ENCODE results near the gene C19orf47.

C19orf47 gene, protein sequence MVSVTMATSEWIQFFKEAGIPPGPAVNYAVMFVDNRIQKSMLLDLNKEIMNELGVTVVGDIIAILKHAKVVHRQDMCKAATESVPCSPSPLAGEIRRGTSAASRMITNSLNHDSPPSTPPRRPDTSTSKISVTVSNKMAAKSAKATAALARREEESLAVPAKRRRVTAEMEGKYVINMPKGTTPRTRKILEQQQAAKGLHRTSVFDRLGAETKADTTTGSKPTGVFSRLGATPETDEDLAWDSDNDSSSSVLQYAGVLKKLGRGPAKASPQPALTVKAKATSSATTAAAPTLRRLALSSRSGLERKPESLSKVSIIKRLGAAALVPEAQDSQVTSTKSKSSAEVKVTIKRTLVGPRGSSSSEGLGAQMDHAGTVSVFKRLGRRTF

DNA sequence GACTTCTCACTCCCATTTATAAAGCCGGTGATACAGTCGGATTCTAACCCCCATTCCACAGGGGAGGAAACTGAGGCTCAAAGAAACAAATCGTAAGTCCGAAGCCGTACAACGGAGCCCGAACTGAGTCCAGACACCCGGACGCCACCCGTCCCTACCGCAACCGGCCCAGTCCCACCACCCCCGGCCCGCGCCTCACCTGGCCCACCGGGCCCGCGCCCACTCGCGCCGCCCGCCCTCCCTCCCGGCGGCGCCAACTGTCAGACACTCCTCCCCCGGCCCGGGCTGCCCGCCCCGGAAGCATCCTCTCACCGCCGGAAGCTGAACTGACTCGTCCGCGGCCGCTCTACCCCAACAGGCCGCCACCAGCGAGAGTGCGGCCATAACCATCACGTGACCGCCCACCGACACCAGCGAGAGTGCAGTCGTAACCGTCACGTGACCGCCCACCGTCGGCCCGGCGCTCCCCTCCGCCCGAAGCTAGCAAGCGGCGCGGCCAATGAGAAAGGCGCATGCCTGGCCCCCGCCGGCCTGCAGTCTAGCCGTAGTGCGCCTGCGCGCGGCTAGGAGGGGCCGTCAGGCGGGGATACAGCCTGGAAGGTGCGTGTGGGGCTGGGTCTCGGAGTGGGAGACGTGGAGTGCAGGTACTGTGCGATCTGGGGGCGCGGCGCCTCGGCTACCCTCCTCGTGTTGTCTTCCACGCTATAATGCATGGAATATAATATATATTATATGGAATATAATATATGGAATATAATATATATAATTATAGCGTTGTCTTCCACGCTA lies at the start of gene C19orf47, which contains the start of gene PLD3:
TSS of gene C19orf47 (minus strand) at position 273 of the 789 bp plus-strand sequence. CDS start 6,540 bp downstream, outside the sequence.
TSS of gene PLD3 (plus strand) at position 571 of the 789 bp plus-strand sequence. CDS start 17,789 bp downstream, outside the sequence.
- DNase-seq: peak; percentile 99

DNA sequence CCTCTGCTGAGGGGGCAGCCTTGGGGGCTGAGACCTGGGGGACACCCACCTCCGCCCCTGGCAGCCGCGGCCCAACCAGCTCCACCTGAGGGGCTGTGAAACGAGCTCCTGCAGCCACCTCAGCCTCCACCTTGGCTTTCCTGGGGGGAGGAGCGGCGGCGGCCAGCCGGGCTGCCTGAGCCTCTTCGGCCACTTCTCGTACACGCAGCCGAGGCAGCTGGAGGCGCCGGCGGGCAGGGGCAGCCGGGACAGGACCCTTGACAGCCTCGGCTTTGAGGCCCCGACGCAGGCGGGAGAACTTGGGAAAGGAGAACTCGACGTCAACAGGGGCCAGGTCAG lies 49.3 kb upstream of the C19orf47 start:
- DNase-seq: no peak

DNA sequence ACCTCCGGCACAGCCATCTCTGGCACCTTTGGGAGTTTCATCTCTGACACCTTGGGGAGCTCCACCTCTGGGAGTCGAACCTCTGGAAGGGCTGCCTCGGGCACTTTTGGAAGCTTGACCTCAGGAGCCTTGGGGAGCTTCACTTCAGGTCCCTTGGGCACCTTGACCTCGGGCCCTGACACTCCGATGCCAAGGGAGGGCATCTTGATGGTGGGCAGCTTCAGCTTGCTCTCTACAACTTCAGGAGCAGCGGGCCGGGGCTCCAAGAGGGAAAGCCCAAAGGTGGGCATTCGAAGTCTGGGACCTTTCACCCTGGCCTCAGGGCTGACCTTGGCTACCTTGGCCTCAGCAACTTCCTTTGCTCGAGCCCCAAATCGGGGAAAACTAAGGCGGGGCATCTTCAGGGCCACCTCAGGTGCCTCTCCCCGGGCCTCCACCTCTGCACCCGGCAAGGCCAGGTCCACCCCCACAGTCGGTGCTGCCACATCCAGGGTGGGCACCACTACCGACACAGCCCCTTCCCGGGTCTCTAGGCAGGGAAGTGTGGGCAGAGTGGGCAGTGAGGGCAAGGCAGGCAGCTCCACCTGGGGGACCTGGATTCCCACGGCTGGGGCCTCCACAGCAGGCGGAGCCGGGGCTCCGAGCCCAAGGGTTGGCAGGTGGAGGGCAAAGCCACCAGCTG lies 48.8 kb upstream of the C19orf47 start:
- DNase-seq: no peak

DNA sequence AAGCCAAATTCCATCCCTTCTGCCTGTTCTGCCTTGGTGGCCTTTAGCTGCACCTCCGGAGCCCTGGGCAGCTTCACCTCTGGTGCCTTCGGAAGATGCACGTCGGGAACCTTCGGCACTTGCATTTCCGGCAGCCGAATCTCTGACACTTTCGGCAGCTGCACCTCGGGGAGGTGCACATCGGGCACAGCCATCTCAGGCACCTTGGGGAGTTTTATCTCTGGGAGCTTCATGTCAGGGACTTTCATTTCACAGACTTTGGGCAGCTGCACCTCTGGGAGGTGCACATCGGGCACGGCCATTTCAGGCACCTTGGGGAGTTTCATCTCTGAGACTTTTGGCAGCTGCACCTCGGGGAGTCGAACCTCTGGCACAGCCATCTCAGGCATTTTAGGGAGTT lies 47.8 kb upstream of the C19orf47 start:
- DNase-seq: no peak

DNA sequence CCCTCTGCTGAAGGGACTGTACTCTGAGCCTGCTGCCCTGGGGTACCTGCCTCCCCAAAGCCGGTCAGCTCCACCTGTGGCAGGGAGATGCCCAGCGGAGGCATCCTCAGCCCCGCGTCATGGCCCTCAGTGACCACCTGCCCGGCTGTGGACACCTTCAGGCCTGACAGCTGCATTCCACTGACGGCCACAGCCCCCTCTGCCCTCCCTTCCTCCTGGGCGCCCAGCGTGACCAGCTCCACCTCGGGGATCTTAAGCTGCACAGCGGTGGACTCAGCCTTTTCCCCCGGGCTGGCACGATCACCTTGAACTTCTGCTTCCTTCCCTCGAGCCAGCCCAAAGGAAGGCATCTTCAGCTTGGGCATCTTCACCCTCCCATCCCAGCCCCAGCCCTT lies 46.6 kb upstream of the C19orf47 start:
- DNase-seq: no peak

DNA sequence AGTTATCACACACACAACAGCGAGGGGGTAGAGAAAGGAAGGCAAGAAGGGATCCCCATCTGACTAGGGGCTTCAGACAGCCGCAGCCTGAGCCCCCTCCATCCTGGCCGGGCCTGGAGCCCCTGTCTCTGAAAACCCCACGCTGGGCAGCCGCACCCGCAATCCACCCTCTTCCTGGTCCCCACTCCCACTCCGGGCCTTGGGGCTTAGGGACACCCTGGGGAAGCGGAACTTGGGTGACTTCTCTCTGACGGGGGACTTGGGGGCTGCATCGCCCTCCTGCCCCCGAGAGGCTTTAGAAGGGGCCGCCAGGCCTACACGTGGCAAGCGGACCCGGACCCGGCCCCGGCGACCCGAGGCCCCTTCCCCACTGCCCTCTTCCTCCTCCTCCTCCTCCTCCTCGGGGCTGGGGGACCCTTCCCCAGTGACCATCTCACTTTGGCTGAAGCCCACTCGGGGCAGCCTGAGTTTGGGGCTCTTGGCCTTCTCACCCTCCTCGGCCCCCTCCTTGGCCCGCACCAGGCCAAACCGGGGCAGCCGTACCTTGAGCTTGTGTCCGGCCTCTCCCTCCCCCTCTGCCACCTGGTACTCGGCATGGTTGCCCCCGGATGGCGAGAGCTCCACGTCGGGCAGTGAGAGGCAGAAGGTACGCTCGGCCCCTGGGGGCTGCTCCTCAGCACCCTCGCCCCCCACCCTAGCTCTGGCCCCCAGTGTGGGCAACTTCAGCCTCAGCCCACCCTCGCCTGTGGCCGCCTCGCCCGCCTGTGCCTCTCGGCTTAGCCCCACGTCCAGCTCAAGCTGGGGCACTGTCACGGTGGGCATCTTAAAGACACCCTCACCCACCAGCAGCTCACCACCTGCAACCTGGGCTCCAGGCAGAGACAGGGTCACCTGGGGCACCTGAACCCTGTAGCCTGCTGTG lies 46.0 kb upstream of the C19orf47 start:
- DNase-seq: no peak

DNA sequence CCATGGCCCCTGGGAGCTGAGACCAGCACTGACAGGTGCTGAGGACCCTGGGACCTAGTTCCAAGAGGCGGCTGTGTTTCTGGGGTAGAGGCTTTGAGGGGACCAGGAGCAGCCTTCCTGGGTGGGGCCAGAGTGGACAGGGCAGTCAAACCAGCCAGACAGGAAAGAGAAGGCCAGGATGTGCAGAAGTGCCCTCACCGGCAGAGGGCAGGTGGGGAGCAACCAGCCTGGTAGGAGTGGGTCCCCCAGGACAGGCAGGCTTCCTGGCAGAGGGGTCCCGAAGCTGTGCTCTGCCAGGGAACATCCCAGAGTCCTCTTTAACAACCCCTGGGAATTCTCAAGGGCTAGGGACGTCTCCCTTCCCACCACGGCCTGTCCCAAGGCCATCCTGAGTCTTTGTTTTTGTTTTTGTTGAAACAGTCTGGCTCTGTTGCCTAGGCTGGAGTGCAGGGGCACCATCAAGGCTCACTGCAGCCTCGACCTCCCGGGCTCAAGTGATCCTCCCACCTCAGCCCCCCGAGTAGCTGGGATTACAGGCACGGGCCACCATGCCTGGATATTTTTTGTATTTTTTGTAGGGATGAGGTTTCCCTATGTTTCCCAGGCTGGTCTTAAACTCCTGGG lies 44.8 kb upstream of the C19orf47 start:
- DNase-seq: no peak

DNA sequence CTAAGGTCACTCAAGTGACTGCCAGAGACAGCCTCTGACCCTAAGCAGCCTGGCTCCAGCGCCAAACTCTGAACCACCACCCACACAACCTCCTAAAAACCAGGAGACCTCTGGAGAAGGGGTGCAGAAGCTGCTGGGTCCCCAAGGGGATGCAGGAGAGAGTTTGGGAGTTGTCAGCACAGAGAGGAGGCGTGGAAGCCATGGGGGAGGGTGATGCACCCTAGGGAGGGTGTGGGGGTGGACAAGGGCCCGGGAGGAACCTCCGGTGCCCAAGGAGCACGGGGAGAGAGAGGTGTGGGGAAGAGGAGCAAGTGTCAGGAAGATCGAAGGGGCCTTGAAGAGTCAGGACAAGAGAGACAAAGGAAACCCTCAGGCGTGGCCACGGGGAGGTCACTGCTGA lies 43.9 kb upstream of the C19orf47 start:
- DNase-seq: no peak

DNA sequence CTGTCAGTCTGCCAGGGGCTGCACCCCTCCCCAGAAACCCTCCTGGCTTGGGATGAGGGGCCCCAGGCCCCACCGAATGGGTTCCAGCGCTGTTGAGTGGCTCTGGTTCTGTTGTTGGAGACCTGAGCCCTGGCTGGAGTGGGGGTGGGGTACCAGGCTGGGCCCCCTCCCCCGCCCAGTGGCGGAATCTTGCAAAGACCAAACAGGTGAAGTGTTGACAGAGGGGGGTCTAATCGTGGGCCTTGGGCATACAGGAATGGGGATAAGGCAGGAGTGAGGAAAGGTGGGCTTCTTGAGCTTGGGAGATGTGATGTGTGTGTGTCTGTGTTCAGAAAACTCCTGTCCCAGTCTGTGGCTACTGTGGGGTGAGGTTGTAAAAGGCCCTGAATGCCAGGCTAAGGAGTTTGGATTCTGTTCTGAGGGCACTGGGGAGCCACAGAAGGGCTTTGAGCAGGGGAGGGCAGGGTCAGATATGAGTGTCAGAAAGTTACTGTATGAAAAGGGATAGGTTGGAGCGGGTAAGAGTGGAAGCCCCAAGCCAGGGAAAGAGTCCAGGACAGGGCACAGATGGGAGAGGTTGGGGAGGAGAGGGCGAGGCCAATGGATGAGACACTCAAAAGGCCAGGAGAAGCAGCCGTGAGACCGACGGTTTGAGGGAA lies 42.0 kb upstream of the C19orf47 start, which contains the start of gene HIPK4:
TSS of gene HIPK4 (minus strand) at position 98 of the 659 bp plus-strand sequence. CDS start 279 bp downstream, outside the sequence.
- no peak for DNase-seq

DNA sequence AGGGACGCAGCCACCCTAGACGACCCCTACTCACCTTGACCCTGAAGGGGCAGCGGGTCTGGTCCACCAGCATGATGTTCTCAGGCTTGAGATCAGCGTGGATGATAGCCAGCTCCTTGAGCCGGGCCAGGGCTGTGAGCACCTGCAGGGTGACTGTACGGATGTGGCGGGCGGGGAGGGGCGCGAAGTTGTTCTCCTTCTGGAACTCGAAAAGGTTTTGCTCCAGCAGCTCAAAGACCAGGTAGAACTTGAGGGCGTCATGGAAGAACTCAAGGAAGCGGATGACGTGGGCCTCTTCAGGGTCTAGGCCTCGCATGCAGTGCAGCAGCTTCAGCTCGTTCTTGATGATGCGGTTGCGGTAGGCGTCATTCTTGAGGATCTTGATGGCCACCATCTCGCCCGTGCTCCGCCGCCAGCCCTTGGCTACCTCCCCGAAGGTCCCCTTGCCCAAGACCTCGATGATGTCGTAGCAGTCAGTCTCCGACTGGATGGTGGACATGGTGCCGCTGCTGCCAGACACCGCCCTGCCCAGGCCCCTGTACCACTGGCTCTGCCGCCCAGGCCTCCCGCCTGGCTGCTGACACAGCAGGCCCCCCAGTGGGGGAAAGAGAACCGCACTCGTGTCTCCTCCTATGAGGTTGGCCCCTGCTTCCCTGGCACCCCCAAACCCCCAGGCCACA lies 41.3 kb upstream of the C19orf47 start:
- DNase-seq: no peak

DNA sequence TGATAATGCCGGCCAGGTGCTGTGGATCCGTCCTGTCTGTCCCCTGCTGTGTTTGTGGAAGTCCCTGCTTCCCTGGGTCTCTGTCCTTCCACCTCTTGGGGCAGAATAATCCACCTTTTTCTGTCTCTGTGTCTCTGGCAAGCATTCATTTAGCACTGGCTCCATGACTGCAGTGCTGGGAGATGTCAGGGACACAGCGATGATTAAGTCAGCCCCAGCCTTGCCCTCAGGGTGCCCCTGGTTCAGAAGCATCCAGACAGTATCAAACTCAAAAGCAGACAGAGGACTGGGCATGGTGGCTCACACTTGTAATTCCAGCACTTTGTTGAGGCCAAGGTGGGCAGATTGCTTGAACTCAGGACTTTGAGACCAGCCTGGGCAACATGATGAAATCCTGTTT lies 40.3 kb upstream of the C19orf47 start:
- no peak for DNase-seq

DNA sequence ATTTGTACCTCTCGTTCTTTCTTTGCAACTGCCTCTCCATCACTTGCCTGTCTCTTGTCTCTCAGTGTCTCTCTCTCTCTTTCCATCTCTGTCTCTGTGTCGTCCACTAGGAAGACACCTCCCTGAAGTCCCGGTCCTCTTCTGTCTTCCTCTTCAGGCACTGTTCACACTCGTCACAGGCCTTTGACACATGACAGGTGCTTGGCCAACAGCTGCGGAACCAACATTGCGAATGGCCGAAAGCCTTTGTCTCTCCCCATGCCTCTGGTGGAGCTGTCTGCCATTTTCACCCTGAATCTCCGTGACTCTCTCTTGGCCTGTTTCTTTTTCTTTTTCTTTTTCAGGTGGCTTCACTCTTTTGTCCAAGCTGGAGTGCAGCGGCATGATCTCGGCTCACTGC lies 39.0 kb upstream of the C19orf47 start:
- DNase-seq: no peak

DNA sequence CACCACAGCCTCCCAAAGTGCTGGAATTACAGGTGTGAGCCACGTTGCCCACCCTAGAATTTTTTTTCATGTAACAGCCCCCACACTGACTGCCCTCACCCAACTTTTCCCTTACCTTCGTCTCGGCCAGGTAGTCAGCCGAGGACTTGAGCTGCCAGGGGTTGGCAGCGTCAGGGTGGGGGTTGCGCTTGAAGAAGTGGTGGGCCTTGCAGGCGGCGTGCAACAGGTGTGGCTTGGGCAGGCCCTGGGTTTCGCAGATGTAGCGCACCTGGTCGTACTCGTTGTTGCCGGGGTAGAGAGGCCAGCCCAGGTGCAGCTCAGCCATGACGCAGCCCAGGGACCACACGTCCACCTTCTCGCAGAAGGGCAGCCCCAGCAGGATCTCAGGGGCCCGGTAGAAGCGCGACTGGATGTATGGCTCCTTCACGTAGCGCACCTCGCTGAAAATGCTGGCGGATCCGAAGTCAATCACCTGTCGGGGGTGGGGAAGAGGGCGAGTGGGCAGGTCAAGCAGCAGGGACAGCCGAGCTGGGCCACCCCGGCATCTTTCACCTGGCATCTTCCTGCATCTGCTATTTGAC lies 35.6 kb upstream of the C19orf47 start:
- DNase-seq: no peak

DNA sequence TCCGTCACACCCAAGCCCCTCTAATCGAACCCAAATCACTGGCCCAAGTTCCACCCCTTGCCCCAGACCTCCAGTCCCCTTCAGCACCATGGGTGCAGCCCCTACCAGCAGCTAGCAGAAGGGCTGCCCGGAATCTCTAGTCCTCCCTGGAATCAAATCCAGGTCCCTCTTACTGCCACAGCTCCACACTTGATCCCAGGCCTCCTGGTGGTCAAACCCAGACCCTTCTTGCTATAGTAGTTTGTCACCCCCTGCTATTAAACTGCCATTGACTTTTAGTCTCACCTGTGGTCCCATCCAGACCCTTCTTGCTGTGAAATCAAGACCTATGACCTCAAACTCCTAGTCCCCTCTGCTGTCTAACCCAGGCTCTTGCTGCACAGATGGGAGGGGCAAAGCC lies 33.1 kb upstream of the C19orf47 start:
- no peak for DNase-seq

DNA sequence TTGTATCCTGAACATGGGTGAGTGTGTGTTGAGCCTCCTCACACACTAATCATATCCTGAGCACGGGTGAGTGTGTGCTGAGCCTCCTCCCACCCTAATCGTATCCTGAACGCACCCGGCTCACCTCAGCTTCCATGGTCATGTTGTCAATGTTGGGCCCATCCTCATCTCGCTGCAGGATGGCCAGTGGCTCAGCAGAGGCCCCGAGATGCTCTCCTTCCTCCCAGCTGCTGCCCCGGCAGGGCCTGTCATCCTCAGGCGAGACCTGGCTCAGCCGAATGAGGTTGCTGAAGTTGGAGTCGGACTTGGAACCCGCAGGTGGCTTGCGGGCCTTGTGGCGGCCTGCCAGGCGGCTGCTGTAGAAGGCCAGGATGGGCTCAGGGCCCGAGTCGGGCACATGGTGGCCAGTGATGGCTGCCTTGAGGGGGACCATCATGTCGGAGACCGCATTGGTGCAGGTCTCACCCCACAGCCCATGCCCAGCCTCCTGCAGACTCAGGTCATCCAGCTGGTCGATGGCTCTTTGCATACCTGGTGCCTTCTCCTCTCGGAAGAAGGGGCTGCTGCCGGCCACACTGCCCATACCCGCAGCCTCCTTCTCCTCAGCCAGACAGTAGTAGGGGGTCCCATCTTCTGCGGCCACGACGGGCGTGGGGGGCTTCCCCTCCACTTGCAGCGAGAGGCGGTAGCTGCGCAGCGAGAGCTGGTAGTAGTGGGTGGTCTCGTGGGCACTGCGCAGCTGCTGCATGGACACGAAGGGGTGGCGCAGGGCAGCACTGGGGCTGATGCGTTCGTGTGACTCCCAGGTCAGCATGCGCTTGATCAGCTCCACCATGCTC lies 32.2 kb upstream of the C19orf47 start:
- no peak for DNase-seq

DNA sequence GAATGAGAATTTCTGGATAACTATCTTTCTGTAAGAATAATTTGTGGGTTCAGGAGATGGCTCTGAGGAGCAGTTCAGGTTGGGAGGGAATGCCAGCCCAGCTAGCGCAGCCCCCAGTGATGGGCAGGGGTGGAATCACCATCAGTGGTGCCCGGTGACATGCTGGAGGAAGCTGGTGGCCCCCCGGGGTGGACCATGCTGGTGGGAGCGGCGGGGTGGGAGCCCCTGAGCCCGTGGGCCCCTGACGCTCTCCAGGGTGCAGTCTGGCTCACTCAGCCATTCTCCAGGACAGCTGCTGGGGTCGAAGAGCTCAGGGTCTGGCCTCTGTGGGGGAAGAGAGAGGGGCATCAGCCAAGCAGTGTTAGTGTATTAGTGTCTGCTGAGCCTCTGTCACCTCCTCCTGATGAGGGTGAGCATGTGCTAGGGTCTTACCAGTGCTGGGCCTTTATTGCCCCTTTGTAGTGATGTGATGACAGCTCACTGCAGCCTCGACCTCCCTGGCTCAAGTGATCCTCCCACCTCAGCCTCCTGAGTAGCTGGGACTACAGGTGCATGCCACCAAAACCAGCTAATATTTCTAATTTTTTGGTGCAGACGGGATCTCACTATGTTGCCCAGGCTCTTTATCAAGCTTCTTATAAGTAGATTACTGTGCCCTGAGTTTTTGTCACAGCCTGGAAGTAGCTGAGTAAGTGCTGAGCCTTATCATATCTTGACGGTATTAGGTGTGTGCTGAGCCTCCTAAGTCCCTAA lies 31.4 kb upstream of the C19orf47 start:
- DNase-seq: no peak

DNA sequence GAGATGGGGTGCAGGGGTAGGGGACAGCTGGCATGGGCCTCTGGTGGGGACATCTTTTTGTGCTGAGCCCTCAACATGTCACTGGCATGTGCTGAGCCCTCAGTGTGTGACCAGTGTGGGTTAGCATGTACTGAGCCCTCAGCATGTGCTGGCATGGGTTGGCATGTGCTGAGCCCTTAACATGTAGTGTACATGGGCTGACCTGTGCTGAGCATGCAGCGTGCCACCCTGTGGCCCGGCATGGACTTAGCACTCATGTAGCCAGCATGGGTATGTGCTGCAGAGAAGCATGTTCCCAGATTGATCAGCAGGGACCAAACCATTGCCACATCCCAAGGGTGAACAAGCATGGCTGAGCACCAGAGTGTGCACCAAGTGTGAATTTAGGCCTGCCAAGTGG lies 30.3 kb upstream of the C19orf47 start:
- no peak for DNase-seq

DNA sequence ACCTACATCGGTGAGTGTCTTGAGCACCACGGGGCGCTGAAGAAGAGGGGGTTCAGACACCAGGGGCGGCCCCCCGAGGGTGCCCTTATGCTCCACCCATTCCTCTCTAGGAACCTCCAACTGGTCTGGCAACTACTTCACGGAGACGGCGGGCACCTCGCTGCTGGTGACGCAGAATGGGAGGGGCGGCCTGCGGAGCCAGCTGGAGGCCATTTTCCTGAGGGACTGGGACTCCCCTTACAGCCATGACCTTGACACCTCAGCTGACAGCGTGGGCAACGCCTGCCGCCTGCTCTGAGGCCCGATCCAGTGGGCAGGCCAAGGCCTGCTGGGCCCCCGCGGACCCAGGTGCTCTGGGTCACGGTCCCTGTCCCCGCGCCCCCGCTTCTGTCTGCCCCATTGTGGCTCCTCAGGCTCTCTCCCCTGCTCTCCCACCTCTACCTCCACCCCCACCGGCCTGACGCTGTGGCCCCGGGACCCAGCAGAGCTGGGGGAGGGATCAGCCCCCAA lies 29.7 kb upstream of the C19orf47 start:
- no peak for DNase-seq
